DMS153 treated with DMSO at 0.1 percent for 48 hours (cell line): ENCODE data around the gene CREB3L4.
A peak's percentile ranks its signal among the peaks of the same experiment; 100 is the strongest.

ENCODE experiments used
- DNase-seq: peaks from one replicate; lab custom pipeline; 2025; ENCODE audit not compliant: unreplicated experiment; lab: John Stamatoyannopoulos, UW

Gene CREB3L4

DNA sequence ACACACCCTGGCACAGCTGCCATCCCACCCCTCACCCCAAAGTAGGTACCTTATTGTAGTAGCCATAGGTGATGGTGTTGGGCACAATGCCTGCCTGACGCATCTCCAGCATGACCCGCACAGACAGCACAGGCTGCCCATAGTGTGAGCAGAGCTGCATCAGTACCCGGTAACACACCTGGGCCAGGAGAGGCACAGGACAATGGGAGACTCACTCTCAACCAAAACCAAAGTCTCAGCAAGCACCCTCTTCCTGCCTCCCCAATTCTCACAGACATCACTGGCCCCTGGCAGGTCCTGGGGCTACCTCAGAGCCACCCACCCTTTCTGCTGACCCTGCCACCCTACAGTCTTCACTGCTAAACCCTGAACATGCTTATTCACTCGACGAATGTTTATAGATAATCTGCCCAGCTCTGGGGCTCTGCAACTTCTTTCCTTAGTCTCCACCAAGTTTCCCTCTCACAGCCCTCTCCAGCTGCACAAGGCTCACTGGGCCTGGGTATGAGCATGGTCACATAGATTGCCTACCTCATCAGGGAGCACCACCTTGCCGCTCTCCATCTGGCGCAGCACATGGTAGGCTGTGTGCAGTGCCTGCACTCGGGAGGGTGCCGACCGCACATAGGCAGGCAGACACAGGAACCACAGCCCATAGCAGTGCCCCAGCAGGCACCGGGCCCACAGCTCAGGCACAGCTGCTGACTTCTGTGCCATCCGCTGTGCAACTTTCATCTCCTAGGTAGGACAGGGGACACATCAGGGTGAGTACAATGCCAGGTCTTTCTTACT, 31.5 kb upstream of the CREB3L4 start:
- no peak for DNase-seq

DNA sequence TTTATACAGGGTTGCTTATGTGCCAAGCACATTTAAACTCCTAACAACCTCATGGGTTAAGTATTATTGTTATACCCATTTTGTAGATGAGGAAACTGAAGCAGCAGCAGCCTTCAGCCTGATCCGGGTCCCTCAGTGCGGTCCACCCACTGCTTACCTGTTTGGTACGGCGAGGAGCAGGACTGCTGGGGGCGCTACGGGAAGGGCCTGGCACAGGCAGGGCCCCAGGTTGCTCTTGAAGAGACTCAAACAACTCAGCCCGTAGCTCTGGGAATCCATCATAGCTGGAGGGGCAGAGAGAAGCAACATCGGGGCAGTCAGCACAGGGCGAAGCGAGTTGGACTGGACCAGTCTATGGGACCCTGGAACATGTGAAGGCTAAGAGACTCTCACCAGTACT, 30.4 kb upstream of the CREB3L4 start:
- no peak for DNase-seq

DNA sequence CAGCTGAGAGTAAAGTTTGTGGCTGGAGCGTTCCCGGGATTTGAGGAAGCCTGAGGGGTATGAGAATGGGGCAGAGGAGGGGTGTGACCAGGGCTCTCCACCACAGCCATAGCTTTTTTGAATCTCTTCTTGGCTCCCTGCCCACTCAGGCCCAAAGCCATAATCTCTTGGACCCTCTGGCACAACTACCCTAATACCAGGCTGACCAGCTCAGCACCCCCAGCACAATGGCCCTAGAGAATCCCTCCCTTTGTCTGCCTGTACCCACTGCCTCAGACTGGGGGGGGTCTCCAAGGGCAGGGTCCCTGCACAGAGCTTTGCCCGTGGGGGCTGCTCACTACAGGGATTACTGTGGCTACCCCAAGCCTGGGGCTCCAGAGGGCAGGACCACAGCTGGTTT, 28.7 kb upstream of the CREB3L4 start:
- DNase-seq = no peak

DNA sequence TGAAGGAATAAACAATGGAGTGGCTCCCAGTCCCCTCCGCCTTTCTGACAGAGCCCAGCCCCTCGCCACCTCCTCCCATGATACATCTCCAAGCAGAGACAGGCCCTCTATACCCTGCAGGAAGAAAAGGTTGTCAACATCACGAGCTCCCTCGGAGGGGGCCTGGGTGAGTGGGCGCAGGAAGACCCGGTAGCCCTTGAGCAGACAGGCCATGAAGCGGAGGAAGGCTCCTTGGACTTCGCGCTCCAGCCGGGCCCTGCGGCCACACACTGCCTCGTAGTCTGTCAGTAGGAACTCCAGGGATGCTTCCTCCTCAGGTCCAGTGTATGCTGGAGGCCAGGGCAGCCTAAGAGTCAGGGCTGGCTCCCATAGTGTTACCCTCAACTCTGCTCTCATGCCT, 28.2 kb upstream of the CREB3L4 start:
- DNase-seq = no peak

DNA sequence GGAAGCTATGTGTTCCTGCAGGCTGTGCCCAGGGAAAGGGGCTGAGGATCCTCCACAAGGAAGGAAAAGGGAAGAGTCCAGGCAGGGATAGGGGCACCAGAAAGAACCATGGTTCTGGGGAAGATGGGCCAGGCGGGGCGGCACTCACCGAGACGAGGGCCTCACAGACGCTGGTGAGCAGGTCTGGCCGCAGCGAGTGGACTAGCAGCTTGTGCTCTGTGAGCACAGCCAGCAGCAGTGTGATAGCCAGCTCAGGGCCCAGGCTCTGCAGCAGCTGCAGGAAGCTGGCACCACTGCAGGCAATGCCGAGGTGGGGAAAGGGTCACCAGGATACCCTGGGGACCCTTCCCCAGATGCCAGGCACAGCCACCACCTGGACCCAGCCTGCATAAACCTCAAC, 26.9 kb upstream of the CREB3L4 start:
- no peak for DNase-seq

DNA sequence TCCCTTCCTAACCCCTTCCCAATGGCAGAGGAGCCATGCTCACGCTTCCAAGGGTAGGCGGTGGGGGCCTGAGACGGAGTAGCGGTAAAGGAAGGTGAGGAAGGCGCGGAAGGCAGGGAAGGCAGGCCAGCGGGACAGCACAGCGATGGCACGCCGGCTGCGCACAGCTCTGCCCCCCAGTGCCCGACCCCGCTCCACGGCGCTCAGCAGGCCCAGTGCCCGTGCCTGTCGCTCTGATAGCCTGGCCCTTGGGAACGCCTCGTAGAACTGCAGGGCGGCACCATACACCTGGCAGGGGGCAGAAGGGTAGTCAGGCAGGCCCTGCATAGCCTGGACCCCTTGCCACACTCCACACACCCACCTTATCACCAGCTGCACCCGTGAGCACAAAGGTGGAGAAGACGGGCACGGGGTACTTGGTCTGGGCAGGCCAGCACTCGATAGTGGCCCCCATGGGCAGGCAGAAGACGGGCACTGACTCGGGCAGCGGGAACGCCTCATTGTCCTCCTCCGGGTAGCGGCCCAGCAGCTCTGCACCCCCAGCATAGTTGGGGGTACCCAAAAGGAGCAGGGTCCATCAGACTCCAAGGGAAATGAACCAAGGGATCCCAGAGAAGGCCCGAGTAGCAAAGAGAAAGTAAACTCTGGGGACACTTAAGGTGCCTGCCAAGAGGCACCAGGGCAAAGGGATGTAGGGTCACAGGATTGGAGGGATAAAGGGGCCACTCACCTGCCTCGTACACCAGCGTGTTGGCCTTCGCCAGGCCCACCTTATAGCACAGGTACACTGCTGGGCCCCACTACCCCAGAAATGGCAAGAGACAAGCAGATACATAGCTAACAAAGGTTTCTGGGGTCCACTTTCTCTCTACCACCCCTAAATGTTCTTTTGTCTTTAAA, 25.6 kb upstream of the CREB3L4 start:
- DNase-seq = no peak

DNA sequence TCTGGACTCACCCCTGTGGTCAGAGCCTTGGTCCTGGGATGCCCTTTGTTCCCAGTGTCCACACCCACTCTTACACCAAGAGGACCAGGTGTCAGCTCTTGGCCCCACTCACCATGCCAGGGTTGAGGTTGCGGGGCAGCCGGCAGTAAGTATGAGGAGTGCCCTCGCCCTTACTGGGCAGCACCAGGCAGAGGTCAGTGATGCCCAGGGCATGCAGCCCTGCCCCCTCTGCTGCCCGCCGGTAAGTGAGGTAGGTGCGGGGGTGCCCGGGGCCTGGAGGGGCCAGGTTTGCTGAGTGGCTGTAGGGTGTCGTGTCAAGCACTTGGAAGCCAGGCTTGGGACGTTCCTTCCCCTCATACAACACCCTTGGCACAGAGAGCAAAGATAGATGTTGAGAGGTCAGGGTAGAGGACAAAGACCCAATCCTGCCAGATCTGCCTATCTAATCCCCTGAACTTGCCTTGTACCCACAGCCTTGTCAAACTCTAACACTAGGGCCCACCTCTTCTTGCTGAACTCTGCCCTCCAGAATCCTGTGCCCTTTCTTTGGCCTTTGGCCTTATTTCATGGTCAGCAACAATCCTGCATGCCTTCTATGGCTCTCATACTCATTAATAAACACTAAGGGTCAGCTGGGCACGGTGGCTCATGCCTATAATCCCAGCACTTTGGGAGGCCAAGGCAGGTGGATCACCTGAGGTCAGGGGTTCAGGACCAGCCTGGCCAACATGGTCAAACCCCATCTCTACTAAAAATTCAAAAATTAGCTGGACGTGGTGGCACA, 24.7 kb upstream of the CREB3L4 start:
- no peak for DNase-seq

DNA sequence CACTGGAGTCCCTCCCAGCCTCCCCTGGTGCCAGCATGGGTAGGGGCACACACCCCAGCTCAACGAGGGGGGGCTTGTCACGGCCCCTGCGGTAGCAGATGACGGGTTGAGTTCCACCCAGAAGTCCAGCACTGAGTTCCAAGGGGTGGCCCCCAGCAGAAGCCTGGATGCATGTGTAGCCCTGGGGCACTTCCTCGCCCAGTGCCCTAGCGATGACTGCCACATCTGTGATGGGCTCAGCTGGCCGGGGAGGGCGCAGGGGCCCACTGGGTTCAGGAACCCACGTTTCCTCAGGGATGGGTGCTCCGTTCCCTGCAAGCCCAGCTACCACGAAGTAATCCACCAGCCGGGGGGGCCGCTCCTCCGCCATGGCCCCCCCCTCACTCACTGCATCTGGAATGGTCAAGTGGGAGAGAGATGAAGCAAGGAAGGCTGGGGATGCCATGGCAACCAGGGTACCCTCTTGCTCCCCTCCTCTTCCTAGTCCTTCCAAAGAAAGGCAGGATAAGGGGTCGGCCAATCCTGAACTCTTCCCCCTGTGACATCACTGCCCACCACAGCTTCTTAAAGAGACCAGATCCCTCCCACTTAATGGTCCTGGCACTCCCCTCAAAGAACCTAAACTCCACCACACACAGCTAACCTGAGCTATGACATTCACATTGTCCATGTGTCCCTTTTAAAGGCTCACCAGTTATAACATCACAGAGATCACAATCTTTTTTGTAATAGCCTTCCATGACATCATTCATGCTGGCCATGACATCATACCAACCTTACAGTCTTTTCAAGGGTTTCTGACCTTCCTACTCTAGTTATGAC, 23.5 kb upstream of the CREB3L4 start:
- no peak for DNase-seq

DNA sequence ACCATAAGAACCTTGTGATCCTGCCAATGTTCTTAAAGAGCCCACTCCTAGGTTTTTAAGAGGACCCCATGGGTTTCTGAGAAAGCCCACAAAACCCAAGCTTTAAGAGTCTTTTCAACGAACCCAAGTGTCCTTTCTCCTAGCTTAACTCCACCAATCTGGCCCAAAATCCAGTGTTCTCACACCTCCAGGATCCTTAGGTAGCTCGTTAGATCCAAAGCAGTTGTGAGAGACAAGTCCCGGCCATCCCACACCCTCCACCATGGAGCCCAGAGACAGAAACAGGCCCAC, 22.9 kb upstream of the CREB3L4 start:
- no peak for DNase-seq

DNA sequence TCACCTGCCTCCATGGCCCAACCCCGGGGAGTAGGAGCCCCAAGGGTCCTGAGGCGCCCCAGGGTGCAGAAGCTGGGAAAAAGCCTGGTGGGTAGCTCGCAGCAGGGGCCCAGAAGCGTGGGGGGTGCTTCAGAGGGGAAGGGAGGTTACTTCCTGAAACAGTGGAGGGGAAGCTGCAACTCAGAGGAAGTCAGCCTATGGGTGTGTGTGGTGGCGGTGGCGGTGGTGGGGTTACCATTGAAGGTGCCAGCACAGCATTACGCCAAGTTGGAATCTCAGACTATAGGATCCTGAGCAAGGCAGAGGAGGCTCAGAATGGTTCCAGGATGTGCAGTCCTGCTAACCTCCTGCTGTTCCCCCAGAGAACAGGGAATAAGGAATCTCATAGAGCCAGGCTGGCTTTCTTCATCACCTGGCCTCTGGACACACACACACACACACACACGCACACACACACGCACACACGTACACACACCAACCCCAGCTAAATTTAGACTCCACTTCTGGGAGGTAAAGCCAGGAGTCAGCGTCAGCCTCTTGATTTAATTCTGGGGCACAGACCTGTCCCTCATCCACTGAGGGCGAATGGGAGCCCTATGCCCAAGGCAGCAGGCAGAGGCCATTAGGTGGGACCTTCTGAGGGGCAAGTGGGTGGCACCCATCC, 22.4 kb upstream of the CREB3L4 start:
- no peak for DNase-seq

DNA sequence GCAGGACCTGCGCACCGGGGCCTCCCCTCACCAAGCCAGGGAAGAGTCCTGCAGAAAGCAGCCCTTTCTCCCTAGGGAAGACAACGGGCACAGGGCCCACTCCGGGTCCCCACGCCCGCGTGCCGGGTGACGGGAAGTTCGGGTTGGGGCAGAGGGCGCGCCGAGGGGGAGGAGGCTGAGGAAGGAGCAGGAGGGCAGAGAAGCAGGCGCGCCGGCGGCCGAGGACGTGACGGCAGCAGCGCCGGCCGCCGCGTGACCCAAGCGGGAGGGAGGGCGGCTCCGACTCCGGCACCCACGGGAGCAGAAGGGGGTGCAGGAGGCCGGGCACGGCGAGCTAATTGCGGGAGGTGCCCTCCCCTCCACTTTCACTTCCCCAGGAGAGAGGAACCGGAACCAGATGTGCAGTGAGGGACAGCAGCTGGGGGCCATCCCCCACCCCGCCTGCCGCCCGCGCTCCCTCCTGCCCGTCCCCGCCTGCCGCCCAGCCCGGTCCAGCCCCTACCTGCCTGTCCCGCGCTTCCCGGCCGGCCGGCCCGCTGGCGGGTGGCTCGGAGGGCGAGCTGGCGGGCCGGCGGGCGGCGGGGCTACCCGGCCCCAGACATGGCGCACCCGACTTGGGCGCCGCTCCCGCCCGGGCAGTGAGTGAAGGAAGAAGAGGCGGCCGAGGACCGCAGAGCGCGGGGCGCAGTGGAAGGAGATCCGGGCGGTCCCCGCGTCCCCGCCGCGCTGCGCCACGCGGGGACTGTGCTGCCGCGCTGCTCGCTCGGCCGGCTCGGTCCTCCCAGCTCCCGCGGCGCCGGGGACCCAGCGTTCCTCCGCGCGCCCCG, 21.7 kb upstream of the CREB3L4 start:
- DNase-seq = peak; percentile 37

DNA sequence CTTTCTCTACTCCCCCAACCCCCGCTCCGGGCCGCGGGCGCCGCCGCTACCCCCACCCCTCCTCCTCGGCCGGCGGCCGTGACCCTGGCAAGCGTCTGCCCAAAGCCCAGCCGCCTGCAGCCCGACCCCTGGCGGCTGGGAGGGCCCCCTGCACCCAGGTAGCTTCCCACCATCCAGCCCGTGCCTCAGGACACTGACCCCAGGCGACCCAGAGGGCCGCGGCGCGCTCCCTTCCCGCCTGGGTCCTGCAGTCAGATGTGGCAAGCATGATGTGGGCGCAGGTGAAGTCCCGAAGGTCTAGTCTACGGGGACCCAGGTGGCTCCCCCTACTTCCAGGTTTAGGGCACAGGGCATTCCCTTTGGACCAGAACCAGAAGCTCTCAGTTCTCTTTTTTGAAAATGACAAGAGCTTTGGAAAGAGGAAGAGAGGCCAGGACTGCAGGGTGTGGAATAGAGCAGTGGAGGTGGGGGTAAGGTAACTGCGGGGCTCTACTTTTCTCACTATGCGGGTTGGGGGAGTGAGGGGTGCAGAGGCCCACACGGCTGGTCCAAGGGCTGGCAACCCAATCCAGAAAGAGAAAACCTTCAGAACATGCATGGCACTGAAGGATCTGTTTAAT, 21.0 kb upstream of the CREB3L4 start, which contains the start of gene DENND4B:
DENND4B (minus strand) TSS at position 97 of the 620 bp plus-strand sequence. CDS start 2,344 bp downstream, outside the sequence.
- peak; percentile 85 for DNase-seq

DNA sequence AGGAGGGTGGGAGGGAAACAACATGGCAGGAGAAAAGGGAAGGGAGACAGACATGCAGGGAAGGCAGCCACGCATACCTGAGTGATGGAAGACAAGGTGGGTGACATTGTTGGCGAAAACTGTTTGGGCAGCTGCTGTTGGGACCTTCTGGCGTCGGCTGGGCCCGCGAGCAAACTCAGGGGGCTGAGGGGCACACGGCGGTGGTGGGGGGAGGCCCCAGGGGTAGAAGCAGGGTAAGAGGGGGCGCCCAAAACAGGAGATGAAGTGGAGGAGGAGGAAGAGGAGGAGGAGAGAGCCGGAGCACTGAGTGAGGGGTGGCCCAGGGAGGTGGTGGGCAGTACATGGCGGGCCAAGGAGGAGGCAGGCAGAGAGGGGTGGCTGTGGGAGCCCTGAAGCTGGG, 16.5 kb upstream of the CREB3L4 start:
- no peak for DNase-seq

DNA sequence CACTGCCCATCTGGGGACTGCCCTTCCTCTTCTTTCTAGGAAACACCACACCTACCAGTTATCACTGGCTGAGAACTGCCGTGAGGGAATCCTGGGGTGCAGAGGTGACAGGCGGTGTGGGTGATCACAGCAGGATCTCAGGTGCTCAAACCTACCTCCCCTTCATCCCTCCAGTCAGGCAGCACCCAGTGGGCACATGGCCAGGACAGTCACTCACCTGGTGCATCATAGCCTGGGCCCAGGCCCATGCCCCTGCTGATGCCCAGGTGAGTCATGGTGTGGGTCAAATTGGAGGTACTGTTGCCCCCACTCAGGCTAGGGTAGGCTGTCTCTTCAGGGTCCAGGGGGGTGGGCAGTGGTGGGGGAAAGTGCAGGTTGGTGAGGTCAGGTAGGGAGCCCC, 15.9 kb upstream of the CREB3L4 start:
- no peak for DNase-seq

DNA sequence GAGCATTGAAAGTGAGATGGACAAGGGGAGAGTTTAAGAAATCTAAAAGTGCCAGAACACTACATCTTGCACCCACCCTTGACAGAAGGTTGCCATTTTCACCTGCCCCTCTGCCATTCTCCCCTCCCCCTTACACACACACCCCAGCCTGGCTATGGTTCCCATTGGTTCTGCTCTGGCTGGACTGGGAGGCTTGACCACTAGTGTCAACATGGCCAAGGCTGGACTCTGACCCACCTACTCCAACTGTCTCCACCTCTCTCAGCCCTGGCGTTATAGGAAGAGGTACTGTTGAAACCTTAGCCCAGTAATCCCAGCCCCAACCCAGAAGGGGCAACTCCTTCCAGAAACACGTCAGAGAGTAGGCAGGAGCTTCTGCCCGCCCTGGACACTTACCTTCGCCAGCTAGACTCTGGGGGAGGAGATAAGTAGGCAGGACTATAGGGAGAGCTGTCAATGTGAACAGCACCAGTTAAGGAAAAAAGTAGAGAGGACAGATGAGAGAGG, 13.8 kb upstream of the CREB3L4 start:
- no peak for DNase-seq

DNA sequence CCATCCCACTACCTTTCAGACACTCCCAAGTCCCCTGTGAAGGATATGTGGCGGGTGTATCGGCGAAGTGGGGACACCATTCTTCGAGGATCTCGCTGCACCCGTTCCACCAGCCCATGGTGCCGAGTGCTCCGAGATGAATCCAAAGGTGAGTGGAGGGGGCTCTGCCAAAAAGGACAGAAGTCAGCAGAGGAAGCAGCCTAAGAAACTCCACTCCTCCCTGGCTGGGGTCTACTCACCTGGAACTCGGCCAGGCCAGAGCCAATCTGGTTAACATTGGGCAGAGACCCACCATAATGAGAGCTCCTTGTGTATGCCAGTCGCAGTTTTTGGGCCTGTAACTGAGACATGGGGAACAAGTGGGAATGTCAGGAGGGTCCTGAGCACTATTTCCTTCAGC, 12.9 kb upstream of the CREB3L4 start:
- DNase-seq = no peak

DNA sequence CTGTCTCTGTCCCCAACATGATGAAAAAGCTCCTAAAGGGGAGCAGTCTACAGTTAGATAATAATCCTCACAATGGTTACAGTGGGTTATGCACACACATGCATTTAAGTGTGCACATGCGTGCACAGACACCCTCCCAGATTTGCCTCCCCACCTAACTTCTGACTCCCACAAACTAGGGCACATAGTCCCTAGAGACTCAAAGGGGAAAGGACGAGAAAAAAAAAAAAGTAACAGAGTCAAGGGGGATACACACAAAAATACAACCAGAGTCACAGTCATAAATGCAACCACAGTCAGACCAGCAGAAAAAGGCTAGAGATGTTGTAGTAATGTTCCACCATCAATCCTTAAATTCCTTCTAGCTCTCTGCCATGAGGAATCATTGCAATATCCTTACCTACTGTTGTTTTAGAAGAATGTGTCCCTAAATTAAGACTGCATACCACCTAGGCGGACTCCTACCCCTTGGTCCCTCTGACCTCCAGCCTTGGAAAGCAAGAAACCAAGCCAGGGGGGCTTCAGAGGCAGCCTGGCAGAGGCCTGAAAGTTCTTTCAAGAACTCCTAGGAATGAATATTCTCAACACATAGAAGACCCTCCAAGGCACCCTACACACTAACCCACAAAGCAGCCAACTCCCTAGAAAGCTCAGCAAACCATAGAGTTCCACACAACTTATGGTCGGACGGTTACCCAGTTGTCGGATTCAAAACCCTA, 10.5 kb upstream of the CREB3L4 start:
- DNase-seq = no peak

DNA sequence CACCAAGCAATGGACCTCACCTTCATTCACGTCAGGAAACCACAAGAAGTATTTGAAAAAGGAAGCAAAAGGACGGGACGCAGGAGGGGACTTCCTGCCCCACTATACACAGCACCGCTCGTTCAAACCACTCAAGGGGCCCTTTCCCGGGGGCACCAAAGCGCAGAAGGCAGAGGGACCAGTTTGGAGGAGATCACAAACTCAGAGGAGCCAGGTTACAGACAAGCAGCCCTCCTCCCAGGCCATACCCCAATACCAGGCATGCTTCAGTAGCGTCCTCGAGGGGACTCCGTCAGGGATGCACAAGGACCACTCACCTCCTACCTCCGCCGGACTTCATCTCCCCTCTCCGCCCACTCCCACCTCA, 10.0 kb upstream of the CREB3L4 start:
- DNase-seq = no peak
